D721Med (cell line): ENCODE data around the gene GABPB1.
A peak's percentile ranks its signal among the peaks of the same experiment; 100 is the strongest.

Source experiments
- DNase-seq: peaks from one replicate; pipeline ENCODE4 v3.0.0; 2011; ENCODE audit warnings: low spot score; ENCODE audit not compliant: insufficient read length
- FAIRE-seq: peaks from 2 replicates; lab custom pipeline; 2011; peaks lifted over from hg19 to GRCh38; lab: Jason Lieb, UNC
- TF ChIP-seq, protein P1 (sequence below): IDR thresholded peaks from 2 replicates; pipeline ENCODE4 v1.5.1; 2012; ENCODE audit warnings: mild to moderate bottlenecking, control low read depth; ENCODE audit not compliant: insufficient read depth; ENCODE audit errors: missing control alignments

Gene GABPB1

DNA sequence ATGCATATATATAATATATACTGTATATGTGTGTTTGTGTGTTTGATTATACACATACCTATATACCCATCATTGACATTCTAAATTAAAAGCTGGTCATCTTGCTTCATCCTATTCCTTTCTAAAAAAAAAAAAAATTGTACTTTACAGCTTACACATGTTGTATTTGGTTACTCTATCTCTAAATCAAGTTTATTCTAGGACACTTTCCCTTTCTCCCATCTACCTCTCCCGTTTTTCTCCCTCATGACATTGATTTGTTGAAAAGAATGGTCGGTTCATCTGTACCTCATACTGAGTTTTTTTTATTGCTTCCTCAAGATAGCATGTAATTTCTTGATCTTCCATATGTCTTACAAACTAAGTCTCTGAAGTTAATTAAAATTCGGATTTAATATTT lies 26.9 kb downstream of the GABPB1 start:
- TF ChIP-seq, protein P1, sequence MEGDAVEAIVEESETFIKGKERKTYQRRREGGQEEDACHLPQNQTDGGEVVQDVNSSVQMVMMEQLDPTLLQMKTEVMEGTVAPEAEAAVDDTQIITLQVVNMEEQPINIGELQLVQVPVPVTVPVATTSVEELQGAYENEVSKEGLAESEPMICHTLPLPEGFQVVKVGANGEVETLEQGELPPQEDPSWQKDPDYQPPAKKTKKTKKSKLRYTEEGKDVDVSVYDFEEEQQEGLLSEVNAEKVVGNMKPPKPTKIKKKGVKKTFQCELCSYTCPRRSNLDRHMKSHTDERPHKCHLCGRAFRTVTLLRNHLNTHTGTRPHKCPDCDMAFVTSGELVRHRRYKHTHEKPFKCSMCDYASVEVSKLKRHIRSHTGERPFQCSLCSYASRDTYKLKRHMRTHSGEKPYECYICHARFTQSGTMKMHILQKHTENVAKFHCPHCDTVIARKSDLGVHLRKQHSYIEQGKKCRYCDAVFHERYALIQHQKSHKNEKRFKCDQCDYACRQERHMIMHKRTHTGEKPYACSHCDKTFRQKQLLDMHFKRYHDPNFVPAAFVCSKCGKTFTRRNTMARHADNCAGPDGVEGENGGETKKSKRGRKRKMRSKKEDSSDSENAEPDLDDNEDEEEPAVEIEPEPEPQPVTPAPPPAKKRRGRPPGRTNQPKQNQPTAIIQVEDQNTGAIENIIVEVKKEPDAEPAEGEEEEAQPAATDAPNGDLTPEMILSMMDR = no peak
- DNase-seq = no peak
- FAIRE-seq = no peak

DNA sequence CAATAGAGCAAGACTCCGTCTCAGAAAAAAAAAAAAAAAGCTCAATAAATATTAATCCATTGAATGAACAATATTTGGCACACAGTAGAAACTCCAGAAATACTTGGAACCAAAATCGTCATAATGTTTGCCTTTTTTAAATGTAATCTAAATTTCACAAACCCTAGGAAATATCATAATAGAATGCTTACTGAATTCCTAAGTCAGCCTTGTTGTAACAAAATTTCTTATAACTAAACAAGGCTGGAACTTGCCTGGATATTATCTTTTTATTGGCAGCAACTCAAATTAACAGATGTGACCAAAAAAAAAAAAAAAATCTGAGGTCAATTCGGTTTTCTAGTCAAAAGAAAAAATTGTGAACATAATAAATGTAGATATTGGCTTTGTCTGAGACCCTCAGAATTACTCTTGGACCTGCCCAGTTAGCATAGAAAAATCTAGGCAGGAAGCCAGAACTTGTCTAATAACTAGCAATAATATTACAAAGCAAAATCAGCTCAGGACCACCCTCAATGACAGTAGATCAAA lies 33.3 kb downstream of the GABPB1 start:
- TF ChIP-seq, protein P1 = no peak
- DNase-seq = no peak

DNA sequence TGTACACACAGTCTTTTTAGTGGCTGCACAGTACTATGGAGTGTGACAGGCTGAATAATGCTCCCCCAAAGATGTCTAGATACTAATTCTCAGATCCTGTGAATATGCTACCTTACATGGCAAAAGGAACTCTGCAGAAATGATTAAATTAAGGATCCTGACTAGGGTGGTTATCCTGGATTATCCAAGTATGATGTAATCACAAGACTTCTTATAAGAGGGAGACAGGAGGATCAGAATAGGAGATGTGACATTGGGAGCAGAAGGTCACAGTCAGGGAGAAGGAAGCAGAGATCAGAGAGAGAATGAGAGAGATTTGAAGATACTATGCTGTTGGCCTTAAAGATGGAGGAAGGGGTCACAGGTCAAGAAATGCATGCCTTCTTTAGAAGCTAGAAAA lies 34.5 kb downstream of the GABPB1 start:
- peak; percentile 53 for FAIRE-seq
- DNase-seq = peak; percentile 27
- TF ChIP-seq, protein P1 = no peak

More for the DNA sequence above, 33.3 kb downstream of the GABPB1 start:
- FAIRE-seq = no peak

DNA sequence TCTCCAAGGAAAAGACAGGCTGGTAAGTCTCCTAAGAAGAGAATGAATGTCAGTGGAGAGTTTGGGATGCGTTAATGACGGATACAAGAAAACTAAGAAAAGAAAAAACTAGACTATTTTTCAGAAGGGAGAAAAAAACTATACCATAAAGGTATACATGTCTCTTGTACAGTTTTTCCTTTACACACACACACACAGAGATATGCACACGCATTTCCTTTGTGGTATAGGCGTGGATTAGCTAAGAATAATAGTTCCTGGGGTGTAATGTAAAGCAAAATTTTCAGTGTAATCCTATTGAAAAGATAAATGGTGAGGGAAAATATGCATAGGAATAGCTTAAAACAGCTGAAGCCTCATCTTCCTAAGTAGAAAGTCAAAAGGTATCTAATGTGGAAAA lies 36.3 kb downstream of the GABPB1 start:
- FAIRE-seq = no peak
- no peak for DNase-seq
- TF ChIP-seq, protein P1 = no peak

DNA sequence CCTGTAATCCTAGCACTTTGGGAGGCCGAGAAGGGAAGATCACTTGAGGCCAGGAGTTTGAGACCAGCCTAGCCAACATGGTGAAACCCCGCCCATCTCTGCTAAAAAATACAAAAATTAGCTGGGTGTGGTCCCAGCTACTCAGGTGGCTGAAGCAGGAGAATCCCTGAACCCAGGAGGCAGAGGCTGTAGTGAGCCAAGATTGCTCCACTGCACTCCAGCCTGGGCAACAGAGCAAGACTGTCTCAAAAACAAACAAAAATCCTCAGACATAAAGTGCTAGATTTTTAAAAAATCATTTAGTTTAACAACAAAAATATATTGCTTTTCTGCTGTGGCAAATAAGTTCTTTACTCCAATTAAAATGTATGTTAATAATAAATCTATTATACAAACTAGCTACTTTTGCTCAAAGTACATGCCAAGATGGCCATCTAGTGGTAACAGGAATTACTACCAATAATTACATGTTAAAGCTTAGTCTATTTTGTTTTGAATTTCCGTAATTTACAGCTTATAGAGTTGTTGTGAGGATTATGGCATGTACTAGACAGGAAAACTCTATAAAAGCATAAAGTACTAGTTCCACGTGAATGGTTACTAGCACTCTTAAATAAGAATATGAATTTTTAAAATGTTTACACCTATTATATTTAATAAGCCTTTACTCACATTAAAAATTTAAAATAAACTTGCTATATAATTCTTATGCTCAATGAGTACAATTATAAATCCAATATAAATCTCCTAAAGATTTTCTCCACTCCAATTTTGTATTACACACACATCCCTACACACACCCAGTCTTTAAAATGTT lies 39.0 kb downstream of the GABPB1 start:
- DNase-seq (no peak), FAIRE-seq (no peak)
- TF ChIP-seq, protein P1 = peak; percentile 74

DNA sequence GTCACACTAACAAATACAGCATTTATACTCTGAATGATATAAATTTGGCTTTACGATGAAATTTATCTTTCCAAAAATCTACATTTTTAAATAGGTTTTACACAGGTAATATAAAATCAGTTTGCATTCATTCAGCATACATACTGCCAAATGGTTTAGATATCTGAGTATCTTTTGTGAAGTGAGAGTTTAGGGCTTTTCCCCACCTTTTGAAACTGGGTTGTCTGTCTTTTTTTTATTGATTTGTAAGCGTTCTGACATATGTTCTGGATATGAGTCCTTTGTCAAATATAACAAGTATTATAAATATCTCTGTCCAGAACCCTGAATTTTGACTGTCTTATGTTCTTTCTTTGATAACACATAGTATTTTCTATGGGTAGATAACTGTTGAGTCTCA lies 42.4 kb downstream of the GABPB1 start:
- FAIRE-seq = no peak
- TF ChIP-seq, protein P1 = no peak

DNA sequence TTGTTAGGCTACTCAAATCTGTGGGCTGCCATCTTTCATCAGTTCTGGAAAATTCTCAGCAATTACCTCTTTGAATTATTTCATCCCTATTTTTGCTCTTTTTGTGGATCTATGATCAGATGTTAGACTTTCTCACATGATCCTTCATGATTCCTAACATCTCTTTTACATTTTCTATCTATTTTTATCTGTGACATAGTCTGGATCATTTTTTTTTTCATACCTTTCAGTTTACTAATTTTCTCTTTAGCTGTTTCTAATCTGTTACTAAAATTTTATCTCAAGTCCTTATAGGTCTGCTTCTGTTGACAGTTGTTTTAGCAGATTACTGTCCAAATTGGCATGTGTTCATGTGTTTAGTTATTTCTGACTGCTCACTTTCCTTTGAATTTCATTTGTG lies 47.2 kb downstream of the GABPB1 start:
- no peak for DNase-seq
- FAIRE-seq = no peak
- TF ChIP-seq, protein P1 = no peak

More for the DNA sequence above, 42.4 kb downstream of the GABPB1 start:
- no peak for DNase-seq
